Parathyroid adenoma (tissue), 2 donors: ENCODE data around the gene DNAH3.
A peak's percentile ranks its signal among the peaks of the same experiment; 100 is the strongest.
"Not testable (repeated sequence)": the region's sequence is repeated elsewhere in the genome, so short reads cannot be mapped to it uniquely, and the experiment has no call there.

Experiments used
- H2AFZ ChIP-seq: fragments of 300-600 bp; sonication (generic); one replicate; pipeline ENCODE4 v1.7.0; 2017; ENCODE audit warnings: antibody characterized with exemption, mild to moderate bottlenecking
- H3K27ac ChIP-seq: fragments of 300-600 bp; sonication (generic); one replicate; pipeline ENCODE4 v1.7.0; 2017
- H3K27me3 ChIP-seq: fragments of 300-600 bp; sonication (generic); one replicate; pipeline ENCODE4 v1.7.0; 2017; ENCODE audit warnings: low read length; ENCODE audit not compliant: control insufficient read depth, insufficient read depth
- H3K36me3 ChIP-seq: fragments of 300-600 bp; sonication (generic); one replicate; pipeline ENCODE4 v1.7.0; 2017; ENCODE audit warnings: low read length; ENCODE audit not compliant: control insufficient read depth, insufficient read depth
- H3K4me1 ChIP-seq: fragments of 300-600 bp; sonication (generic); one replicate; pipeline ENCODE4 v1.7.0; 2017; ENCODE audit warnings: control low read depth
- H3K4me2 ChIP-seq: fragments of 300-600 bp; sonication (generic); one replicate; pipeline ENCODE4 v1.7.0; 2017; ENCODE audit warnings: low read length
- H3K4me3 ChIP-seq: fragments of 300-600 bp; sonication (generic); one replicate; pipeline ENCODE4 v1.7.0; 2017; ENCODE audit warnings: low read depth, low read length
- H3K79me2 ChIP-seq: fragments of 300-600 bp; sonication (generic); one replicate; pipeline ENCODE4 v1.7.0; 2017; ENCODE audit warnings: control low read depth
- H3K9ac ChIP-seq: fragments of 300-600 bp; sonication (generic); one replicate; pipeline ENCODE4 v1.7.0; 2017; ENCODE audit warnings: mild to moderate bottlenecking
- H3K9me3 ChIP-seq: fragments of 300-600 bp; sonication (generic); one replicate; pipeline ENCODE4 v1.7.0; 2017; ENCODE audit warnings: low read length; ENCODE audit not compliant: control insufficient read depth
- TF ChIP-seq, protein P1 (sequence below): fragments of 300-600 bp; sonication (generic); IDR thresholded peaks from one replicate; pipeline ENCODE4 v1.7.0; 2017; ENCODE audit warnings: antibody characterized with exemption, mild to moderate bottlenecking
- donor health status: primary hyperparathyroidism.

Gene DNAH3

GRCh38 chr16:21150375-21151001, at the start of gene DNAH3:
Gene DNAH3 (minus strand): TSS chr16:21150846. CDS start chr16:21150319, 527 bp downstream.
- no peaks in the 10 kb centered on the region for H3K27me3 ChIP-seq

DNA sequence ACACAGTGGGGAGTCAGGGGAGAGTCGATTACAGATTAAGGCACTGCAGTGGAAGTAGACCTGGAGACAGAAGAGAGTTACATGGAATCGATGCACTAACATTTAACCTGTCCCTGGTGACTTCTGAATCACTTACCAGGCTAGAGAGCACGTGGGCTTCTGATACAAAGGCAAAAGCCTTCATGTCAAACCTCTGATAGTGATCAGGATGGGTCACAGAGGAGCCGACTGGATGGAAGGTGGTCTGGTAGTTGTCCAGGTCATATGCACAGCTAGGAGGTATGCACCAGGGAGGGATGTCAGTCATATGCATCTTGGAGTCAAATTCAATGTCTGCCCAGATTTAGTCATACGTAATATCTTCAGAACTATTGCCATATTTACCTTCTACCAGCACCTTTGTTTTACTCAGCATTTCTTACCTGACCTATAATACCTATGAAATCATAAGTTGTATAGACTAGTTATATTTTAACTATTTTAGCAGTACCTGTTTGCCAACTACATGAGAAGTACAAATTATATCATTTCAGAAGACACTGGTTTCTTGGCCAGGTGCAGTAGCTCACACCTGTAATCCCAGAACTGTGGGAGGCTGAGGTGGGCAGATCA, 49.1 kb upstream of the DNAH3 start:
- Histone ChIP-seq H3K27me3 (no peaks in the 10 kb centered on the region), H3K4me2 (no peak overlapping the region), H3K9ac (no peak overlapping the region), H3K36me3 (no peaks in the 10 kb centered on the region), H3K9me3 (no peaks in the 10 kb centered on the region), H3K79me2 (no peaks in the 10 kb centered on the region), H3K27ac (no peak overlapping the region), H3K4me3 (no peak overlapping the region), H3K4me1 (no peaks in the 10 kb centered on the region), H2AFZ (no peak overlapping the region)
- TF ChIP-seq, protein P1, sequence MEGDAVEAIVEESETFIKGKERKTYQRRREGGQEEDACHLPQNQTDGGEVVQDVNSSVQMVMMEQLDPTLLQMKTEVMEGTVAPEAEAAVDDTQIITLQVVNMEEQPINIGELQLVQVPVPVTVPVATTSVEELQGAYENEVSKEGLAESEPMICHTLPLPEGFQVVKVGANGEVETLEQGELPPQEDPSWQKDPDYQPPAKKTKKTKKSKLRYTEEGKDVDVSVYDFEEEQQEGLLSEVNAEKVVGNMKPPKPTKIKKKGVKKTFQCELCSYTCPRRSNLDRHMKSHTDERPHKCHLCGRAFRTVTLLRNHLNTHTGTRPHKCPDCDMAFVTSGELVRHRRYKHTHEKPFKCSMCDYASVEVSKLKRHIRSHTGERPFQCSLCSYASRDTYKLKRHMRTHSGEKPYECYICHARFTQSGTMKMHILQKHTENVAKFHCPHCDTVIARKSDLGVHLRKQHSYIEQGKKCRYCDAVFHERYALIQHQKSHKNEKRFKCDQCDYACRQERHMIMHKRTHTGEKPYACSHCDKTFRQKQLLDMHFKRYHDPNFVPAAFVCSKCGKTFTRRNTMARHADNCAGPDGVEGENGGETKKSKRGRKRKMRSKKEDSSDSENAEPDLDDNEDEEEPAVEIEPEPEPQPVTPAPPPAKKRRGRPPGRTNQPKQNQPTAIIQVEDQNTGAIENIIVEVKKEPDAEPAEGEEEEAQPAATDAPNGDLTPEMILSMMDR = no peak

More at GRCh38 chr16:21150375-21151001, at the start of gene DNAH3:
- Histone ChIP-seq H3K36me3 (no peaks in the 10 kb centered on the region), H3K27ac (no peak within 1 kb of the TSS), H3K79me2 (no peaks in the 10 kb centered on the region), H3K9ac (no peak within 1 kb of the TSS), H3K9me3 (no peaks in the 10 kb centered on the region), H3K4me3 (no peak within 1 kb of the TSS), H3K4me1 (peaks cover 7% of the 10 kb centered on the region), H3K4me2 (peak within 1 kb of the TSS; percentile 38), H2AFZ (no peak within 1 kb of the TSS)
- TF ChIP-seq, protein P1 = no peak

DNA sequence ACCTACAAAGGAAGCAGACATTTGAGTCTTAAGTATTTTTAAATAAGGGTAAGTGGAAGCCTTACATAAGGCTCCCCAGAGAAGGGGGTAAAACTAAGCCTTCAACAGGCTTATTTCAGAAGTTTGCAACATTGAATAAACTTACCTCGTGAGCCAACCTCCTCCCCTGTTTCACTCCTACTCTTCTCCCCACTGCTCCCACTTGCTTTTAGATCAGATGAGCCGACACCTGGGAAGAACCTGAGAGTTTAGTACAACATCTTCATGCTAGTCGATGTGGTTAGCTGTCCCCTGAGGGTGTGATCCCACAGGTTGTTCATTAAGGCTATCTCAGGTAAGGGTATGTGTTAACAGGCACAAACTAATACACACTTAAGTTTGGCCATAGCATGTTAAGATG, 47.0 kb upstream of the DNAH3 start:
- Histone ChIP-seq H3K4me3 (no peak overlapping the region), H3K4me2 (no peak overlapping the region), H2AFZ (no peak overlapping the region), H3K27ac (no peak overlapping the region), H3K79me2 (no peaks in the 10 kb centered on the region), H3K9ac (no peak overlapping the region), H3K36me3 (no peaks in the 10 kb centered on the region), H3K4me1 (no peaks in the 10 kb centered on the region), H3K9me3 (no peaks in the 10 kb centered on the region), H3K27me3 (no peaks in the 10 kb centered on the region)
- TF ChIP-seq, protein P1 = no peak

DNA sequence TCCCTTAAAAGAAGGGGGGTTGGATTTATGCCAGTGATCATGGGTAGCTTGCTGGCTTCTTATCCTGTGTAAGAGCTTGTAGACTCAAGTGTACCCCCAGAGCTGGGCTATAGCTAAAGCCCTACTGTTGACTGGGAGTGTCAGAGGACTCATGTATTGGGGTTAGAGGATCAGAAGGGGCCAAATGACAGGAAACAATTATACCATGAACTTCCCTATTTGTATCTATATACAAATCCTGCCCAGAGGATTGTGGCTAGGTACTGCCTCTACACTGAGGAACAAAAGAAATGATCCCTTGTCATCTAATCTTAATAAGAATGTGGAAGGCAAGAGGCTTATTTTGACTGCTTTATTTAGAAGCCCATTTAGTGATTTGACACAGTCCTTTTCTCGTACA, 46.5 kb upstream of the DNAH3 start:
- TF ChIP-seq, protein P1 = no peak
- H3K27me3 ChIP-seq = no peaks in the 10 kb centered on the region
- H3K4me3 ChIP-seq = no peak overlapping the region
- H2AFZ ChIP-seq = no peak overlapping the region
- no peaks in the 10 kb centered on the region for H3K4me1 ChIP-seq
- no peak overlapping the region for H3K4me2 ChIP-seq
- H3K9me3 ChIP-seq = no peaks in the 10 kb centered on the region
- no peak overlapping the region for H3K27ac ChIP-seq
- no peaks in the 10 kb centered on the region for H3K36me3 ChIP-seq
- no peaks in the 10 kb centered on the region for H3K79me2 ChIP-seq
- H3K9ac ChIP-seq = no peak overlapping the region

DNA sequence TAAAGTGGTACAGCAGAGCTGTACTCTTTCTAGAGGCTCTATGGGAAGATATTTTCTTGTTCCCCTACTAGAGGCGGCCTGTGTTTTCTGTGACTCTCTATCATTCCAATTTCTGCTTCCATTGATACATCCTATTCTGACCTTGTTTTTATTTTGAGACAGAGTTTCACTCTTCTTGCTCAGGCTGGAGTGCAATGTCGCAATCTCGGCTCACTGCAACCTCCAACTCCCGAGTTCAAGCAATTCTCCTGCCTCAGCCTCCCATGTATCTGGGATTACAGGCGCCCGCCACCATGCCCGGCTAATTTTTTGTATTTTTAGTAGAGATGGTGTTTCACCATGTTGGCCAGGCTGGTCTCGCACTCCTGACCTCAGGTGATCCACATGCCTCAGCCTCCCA, 44.7 kb upstream of the DNAH3 start:
- not testable (repeated sequence) for H3K4me1 ChIP-seq, H2AFZ ChIP-seq, H3K4me2 ChIP-seq, H3K27me3 ChIP-seq, H3K4me3 ChIP-seq, H3K9ac ChIP-seq, H3K9me3 ChIP-seq, H3K79me2 ChIP-seq, H3K36me3 ChIP-seq, H3K27ac ChIP-seq
